ENCODE results near the gene LRRC7. TPM values are rescaled to one million over a fixed set of nuclear protein-coding genes. Genes with fewer than 3 reads are reported as not detected.
"Not testable (repeated sequence)": the region's sequence is repeated elsewhere in the genome, so short reads cannot be mapped to it uniquely, and the experiment has no call there.

The LRRC7 gene
- total and polyA plus RNA-seq, 5 donors from 2014 or later, result 0.07 to 0.15 (median 0.15) TPM; not detected in 2

GRCh38 chr1:69921486-69921885 is 353.8 kb downstream of the LRRC7 start:
- no peaks in the 10 kb centered on the region for H3K27me3 Mint-ChIP-seq
- DNase-seq (no peak), ATAC-seq (ENCODE audit: low read depth in 2 of 2) (no peak)
- H3K4me1 ChIP-seq (ENCODE audit: control insufficient read depth, insufficient read depth, low read length, poor library complexity, severe bottlenecking), result no peaks in the 10 kb centered on the region
- H3K27me3 ChIP-seq (ENCODE audit: control insufficient read depth, insufficient read depth, low read length), result no peaks in the 10 kb centered on the region
- H3K4me3 Mint-ChIP-seq, result no peak overlapping the region
- H3K36me3 Mint-ChIP-seq, result no peaks in the 10 kb centered on the region
- no peak overlapping the region for H3K27ac Mint-ChIP-seq
- H3K9me3 Mint-ChIP-seq, result peaks cover 0 to 8% (median 3%) of the 10 kb centered on the region in 7 donors
- H3K36me3 ChIP-seq (ENCODE audit: control insufficient read depth, insufficient read depth, low read length), result no peaks in the 10 kb centered on the region
- no peak overlapping the region for H3K4me3 ChIP-seq (ENCODE audit: low read depth, low read length)
- H3K4me1 Mint-ChIP-seq, result no peaks in the 10 kb centered on the region
- no peaks in the 10 kb centered on the region for H3K9me3 ChIP-seq (ENCODE audit: control insufficient read depth in 2 of 2, low read length in 2 of 2)
- H3K27ac ChIP-seq (ENCODE audit: insufficient read depth, low read length, poor library complexity, severe bottlenecking), result no peak overlapping the region

GRCh38 chr1:69928234-69928633 is 360.5 kb downstream of the LRRC7 start:
- H3K36me3 Mint-ChIP-seq; ATAC-seq (ENCODE audit: low read depth in 2 of 2); H3K27ac Mint-ChIP-seq: not testable (repeated sequence)

DNA sequence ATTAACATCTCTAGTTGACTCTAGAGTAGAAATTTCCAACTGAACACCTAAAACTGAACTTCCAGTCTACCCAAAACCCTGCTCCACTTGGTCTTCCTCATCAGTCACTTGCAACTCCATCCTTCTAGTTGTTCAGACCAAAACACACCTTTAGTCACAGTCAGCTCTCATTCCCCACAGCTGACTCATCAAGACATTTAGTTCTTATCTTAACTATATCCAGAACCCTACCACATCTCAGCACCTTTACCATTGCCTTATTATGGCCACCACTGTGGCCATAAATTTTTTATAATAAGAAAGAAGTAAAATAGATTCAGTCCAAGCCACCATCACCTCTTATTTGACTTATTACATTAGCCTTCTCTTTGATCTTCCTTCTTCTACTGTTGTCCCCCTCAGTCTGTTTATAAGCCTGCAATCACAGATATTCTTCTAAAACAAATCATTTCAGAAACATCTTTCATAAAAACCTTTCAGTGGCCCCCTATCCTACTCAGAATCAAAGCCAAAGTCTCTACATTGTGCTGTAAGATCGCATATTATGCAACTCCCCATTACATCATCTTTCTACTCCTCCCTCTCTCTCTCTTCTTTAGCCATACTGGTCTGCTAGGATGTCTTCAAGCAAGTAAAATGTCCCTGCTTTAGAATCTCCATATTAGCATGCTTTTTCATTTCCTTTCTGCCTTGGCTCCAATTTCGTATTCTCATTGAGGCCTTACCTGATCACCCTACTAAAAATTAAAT is 361.8 kb downstream of the LRRC7 start:
- DNase-seq (no peak), ATAC-seq (ENCODE audit: low read depth in 2 of 2) (no peak)
- no peak overlapping the region for H3K27ac Mint-ChIP-seq
- Histone ChIP-seq H3K36me3 (ENCODE audit: control insufficient read depth, insufficient read depth, low read length) (no peaks in the 10 kb centered on the region), H3K4me3 (ENCODE audit: low read depth, low read length) (no peak overlapping the region), H3K27me3 (ENCODE audit: control insufficient read depth, insufficient read depth, low read length) (no peaks in the 10 kb centered on the region), H3K4me1 (ENCODE audit: control insufficient read depth, insufficient read depth, low read length, poor library complexity, severe bottlenecking) (no peaks in the 10 kb centered on the region), H3K9me3 (ENCODE audit: control insufficient read depth in 2 of 2, low read length in 2 of 2) (no peaks in the 10 kb centered on the region), H3K27ac (ENCODE audit: insufficient read depth, low read length, poor library complexity, severe bottlenecking) (no peak overlapping the region)
- no peak overlapping the region for H3K4me3 Mint-ChIP-seq
- H3K36me3 Mint-ChIP-seq, result no peaks in the 10 kb centered on the region
- H3K4me1 Mint-ChIP-seq, result no peaks in the 10 kb centered on the region
- no peaks in the 10 kb centered on the region for H3K27me3 Mint-ChIP-seq
- H3K9me3 Mint-ChIP-seq, result peaks cover 1 to 16% (median 7%) of the 10 kb centered on the region in 7 donors

More at GRCh38 chr1:69928234-69928633, 360.5 kb downstream of the LRRC7 start:
- H3K4me3 Mint-ChIP-seq; H3K4me3 ChIP-seq (ENCODE audit: low read depth, low read length); H3K27ac ChIP-seq (ENCODE audit: insufficient read depth, low read length, poor library complexity, severe bottlenecking); H3K4me1 ChIP-seq (ENCODE audit: control insufficient read depth, insufficient read depth, low read length, poor library complexity, severe bottlenecking); H3K9me3 ChIP-seq (ENCODE audit: control insufficient read depth in 2 of 2, low read length in 2 of 2); H3K36me3 ChIP-seq (ENCODE audit: control insufficient read depth, insufficient read depth, low read length); H3K4me1 Mint-ChIP-seq; H3K27me3 ChIP-seq (ENCODE audit: control insufficient read depth, insufficient read depth, low read length); H3K27me3 Mint-ChIP-seq; DNase-seq: not testable (repeated sequence)
- peaks cover 1 to 16% (median 7%) of the 10 kb centered on the region in 7 donors for H3K9me3 Mint-ChIP-seq

- Histone ChIP-seq H3K4me3 (ENCODE audit: low read depth, low read length) (no peak overlapping the region), H3K27ac (ENCODE audit: insufficient read depth, low read length, poor library complexity, severe bottlenecking) (no peak overlapping the region), H3K9me3 (ENCODE audit: control insufficient read depth in 2 of 2, low read length in 2 of 2) (no peaks in the 10 kb centered on the region), H3K4me1 (ENCODE audit: control insufficient read depth, insufficient read depth, low read length, poor library complexity, severe bottlenecking) (no peaks in the 10 kb centered on the region), H3K27me3 (ENCODE audit: control insufficient read depth, insufficient read depth, low read length) (no peaks in the 10 kb centered on the region), H3K36me3 (ENCODE audit: control insufficient read depth, insufficient read depth, low read length) (no peaks in the 10 kb centered on the region)
- DNase-seq (no peak), ATAC-seq (ENCODE audit: low read depth in 2 of 2) (no peak)
- H3K4me1 Mint-ChIP-seq, result no peaks in the 10 kb centered on the region
- H3K36me3 Mint-ChIP-seq, result no peaks in the 10 kb centered on the region
- peaks cover 1 to 16% (median 7%) of the 10 kb centered on the region in 7 donors for H3K9me3 Mint-ChIP-seq
- no peak overlapping the region for H3K4me3 Mint-ChIP-seq
- H3K27me3 Mint-ChIP-seq, result no peaks in the 10 kb centered on the region
- no peak overlapping the region for H3K27ac Mint-ChIP-seq
Observed at GRCh38 chr1:69930396-69930795, 362.7 kb downstream of the LRRC7 start.

- no peak for DNase-seq
- peaks cover 1 to 16% (median 6%) of the 10 kb centered on the region in 7 donors for H3K9me3 Mint-ChIP-seq
- Histone ChIP-seq H3K9me3 (ENCODE audit: control insufficient read depth in 2 of 2, low read length in 2 of 2) (no peaks in the 10 kb centered on the region), H3K27me3 (ENCODE audit: control insufficient read depth, insufficient read depth, low read length) (no peaks in the 10 kb centered on the region), H3K4me1 (ENCODE audit: control insufficient read depth, insufficient read depth, low read length, poor library complexity, severe bottlenecking) (no peaks in the 10 kb centered on the region), H3K27ac (ENCODE audit: insufficient read depth, low read length, poor library complexity, severe bottlenecking) (no peak overlapping the region), H3K36me3 (ENCODE audit: control insufficient read depth, insufficient read depth, low read length) (no peaks in the 10 kb centered on the region), H3K4me3 (ENCODE audit: low read depth, low read length) (no peak overlapping the region)
- no peak for ATAC-seq (ENCODE audit: low read depth in 2 of 2)
- no peak overlapping the region for H3K4me3 Mint-ChIP-seq
- H3K36me3 Mint-ChIP-seq, result no peaks in the 10 kb centered on the region
- no peaks in the 10 kb centered on the region for H3K4me1 Mint-ChIP-seq
- no peak overlapping the region for H3K27ac Mint-ChIP-seq
- no peaks in the 10 kb centered on the region for H3K27me3 Mint-ChIP-seq
Observed at GRCh38 chr1:69932760-69933159, 365.0 kb downstream of the LRRC7 start.

DNA sequence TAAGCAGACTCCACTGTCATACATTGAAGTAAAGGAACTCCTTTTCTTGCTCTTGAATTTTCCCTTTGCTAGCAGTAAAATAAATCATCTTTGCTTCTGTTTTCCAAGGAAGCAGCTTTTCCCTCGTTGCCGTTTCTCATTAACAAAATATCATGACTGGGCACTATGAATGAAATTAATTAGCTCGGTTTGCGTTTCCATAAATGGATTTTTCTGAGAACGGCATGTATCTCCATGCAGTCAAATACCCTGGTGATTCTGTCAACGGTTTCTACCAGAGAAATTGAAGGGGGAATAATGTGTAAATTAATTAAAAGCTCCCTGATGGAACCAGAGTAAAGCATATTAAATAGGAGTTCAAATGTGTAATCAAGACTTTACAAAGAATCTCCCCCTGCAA is 372.5 kb downstream of the LRRC7 start:
- no peaks in the 10 kb centered on the region for H3K27me3 Mint-ChIP-seq
- no peak overlapping the region for H3K27ac Mint-ChIP-seq
- no peaks in the 10 kb centered on the region for H3K36me3 ChIP-seq (ENCODE audit: control insufficient read depth, insufficient read depth, low read length)
- no peak overlapping the region for H3K27ac ChIP-seq (ENCODE audit: insufficient read depth, low read length, poor library complexity, severe bottlenecking)
- H3K4me1 Mint-ChIP-seq, result no peaks in the 10 kb centered on the region
- peaks cover 0 to 9% (median 1%) of the 10 kb centered on the region in 7 donors for H3K9me3 Mint-ChIP-seq
- no peak for DNase-seq
- ATAC-seq (ENCODE audit: low read depth in 2 of 2), result no peak
- no peaks in the 10 kb centered on the region for H3K4me1 ChIP-seq (ENCODE audit: control insufficient read depth, insufficient read depth, low read length, poor library complexity, severe bottlenecking)
- no peaks in the 10 kb centered on the region for H3K36me3 Mint-ChIP-seq
- H3K4me3 Mint-ChIP-seq, result no peak overlapping the region
- no peaks in the 10 kb centered on the region for H3K27me3 ChIP-seq (ENCODE audit: control insufficient read depth, insufficient read depth, low read length)
- no peak overlapping the region for H3K4me3 ChIP-seq (ENCODE audit: low read depth, low read length)
- no peaks in the 10 kb centered on the region for H3K9me3 ChIP-seq (ENCODE audit: control insufficient read depth in 2 of 2, low read length in 2 of 2)

- no peak overlapping the region for H3K4me3 Mint-ChIP-seq
- peaks cover 0 to 9% (median 2%) of the 10 kb centered on the region in 7 donors for H3K9me3 Mint-ChIP-seq
- Histone ChIP-seq H3K27ac (ENCODE audit: insufficient read depth, low read length, poor library complexity, severe bottlenecking) (no peak overlapping the region), H3K9me3 (ENCODE audit: control insufficient read depth in 2 of 2, low read length in 2 of 2) (no peaks in the 10 kb centered on the region), H3K4me1 (ENCODE audit: control insufficient read depth, insufficient read depth, low read length, poor library complexity, severe bottlenecking) (no peaks in the 10 kb centered on the region), H3K27me3 (ENCODE audit: control insufficient read depth, insufficient read depth, low read length) (no peaks in the 10 kb centered on the region), H3K4me3 (ENCODE audit: low read depth, low read length) (no peak overlapping the region), H3K36me3 (ENCODE audit: control insufficient read depth, insufficient read depth, low read length) (no peaks in the 10 kb centered on the region)
- DNase-seq, result no peak
- H3K4me1 Mint-ChIP-seq, result no peaks in the 10 kb centered on the region
- H3K27me3 Mint-ChIP-seq, result no peaks in the 10 kb centered on the region
- ATAC-seq (ENCODE audit: low read depth in 2 of 2), result no peak
- no peak overlapping the region for H3K27ac Mint-ChIP-seq
- H3K36me3 Mint-ChIP-seq, result no peaks in the 10 kb centered on the region
Observed at GRCh38 chr1:69940816-69941215, 373.1 kb downstream of the LRRC7 start.

GRCh38 chr1:69943030-69943429 is 375.3 kb downstream of the LRRC7 start:
- Histone ChIP-seq H3K27ac (ENCODE audit: insufficient read depth, low read length, poor library complexity, severe bottlenecking) (no peak overlapping the region), H3K4me1 (ENCODE audit: control insufficient read depth, insufficient read depth, low read length, poor library complexity, severe bottlenecking) (no peaks in the 10 kb centered on the region), H3K9me3 (ENCODE audit: control insufficient read depth in 2 of 2, low read length in 2 of 2) (no peaks in the 10 kb centered on the region), H3K4me3 (ENCODE audit: low read depth, low read length) (no peak overlapping the region), H3K27me3 (ENCODE audit: control insufficient read depth, insufficient read depth, low read length) (no peaks in the 10 kb centered on the region), H3K36me3 (ENCODE audit: control insufficient read depth, insufficient read depth, low read length) (no peaks in the 10 kb centered on the region)
- no peaks in the 10 kb centered on the region for H3K27me3 Mint-ChIP-seq
- no peaks in the 10 kb centered on the region for H3K4me1 Mint-ChIP-seq
- DNase-seq (no peak), ATAC-seq (ENCODE audit: low read depth in 2 of 2) (no peak)
- no peak overlapping the region for H3K27ac Mint-ChIP-seq
- H3K9me3 Mint-ChIP-seq, result peaks cover 0 to 9% (median 2%) of the 10 kb centered on the region in 7 donors
- no peak overlapping the region for H3K4me3 Mint-ChIP-seq
- no peaks in the 10 kb centered on the region for H3K36me3 Mint-ChIP-seq

Measured in CD4-positive, CD25-positive, alpha-beta regulatory T cell (primary cell).